ENCODE measurements around the gene CAMTA1.
"Not testable (repeated sequence)": the region's sequence is repeated elsewhere in the genome, so short reads cannot be mapped to it uniquely, and the experiment has no call there.

CAMTA1 gene

DNA sequence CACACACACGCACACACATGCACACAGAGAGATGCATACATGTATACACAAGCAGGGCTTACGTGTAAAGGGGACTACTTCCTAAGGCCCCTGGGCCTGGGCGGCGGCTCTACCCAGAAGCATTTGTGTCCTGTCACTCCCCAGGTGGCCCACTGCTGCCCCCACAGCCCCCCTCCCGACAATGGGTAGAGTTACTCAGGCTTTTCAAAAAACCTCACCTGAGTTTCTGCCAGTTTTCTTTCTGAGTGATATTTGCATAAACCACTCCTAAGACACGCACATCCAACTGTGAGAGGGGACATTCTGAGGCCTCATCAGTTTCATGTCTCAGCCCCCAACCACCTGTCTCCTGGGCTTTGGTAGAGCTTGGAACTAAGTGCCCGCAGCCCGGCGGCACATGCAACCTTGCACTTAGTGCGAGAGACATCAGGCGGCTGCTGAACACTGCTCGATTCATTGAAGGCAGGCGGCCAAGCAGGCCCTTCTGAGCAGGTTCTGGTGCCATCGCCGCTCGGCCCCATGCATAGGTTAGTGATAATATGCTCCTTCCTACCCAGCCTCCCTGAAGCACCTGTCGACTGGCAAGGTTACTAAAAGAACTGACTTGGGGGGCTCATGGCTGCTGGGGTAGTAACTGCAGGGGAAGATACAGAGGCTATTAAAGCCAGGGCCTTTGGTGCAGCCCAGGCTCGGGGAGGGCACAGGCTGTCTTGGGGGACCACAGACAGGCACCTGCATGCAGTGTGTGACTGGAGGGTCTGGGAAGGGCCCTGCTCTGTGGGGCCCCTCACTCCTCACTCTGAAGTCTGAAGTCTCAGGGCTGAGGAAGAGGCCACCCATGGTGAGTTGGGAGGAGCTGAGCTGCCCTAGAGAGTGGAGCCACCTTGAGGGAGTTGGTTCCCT is 621.6 kb downstream of the CAMTA1 start:
- TF ChIP-seq, protein P1, sequence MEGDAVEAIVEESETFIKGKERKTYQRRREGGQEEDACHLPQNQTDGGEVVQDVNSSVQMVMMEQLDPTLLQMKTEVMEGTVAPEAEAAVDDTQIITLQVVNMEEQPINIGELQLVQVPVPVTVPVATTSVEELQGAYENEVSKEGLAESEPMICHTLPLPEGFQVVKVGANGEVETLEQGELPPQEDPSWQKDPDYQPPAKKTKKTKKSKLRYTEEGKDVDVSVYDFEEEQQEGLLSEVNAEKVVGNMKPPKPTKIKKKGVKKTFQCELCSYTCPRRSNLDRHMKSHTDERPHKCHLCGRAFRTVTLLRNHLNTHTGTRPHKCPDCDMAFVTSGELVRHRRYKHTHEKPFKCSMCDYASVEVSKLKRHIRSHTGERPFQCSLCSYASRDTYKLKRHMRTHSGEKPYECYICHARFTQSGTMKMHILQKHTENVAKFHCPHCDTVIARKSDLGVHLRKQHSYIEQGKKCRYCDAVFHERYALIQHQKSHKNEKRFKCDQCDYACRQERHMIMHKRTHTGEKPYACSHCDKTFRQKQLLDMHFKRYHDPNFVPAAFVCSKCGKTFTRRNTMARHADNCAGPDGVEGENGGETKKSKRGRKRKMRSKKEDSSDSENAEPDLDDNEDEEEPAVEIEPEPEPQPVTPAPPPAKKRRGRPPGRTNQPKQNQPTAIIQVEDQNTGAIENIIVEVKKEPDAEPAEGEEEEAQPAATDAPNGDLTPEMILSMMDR (conservative IDR thresholded peaks at IDR 0.05; ENCODE audit: low read depth) = no peak
- no peak for DNase-seq (ENCODE audit: low spot score)
- no peak overlapping the region for H3K27ac ChIP-seq
- ChIA-PET POLR2A (ENCODE audit: low non-redundant PET) (no interaction called here), CTCF (interaction anchor here (0.5 kb wide), 1 partner anchor 233 kb away, joined by 4 read pairs; no protein-coding TSS in a partner anchor)

DNA sequence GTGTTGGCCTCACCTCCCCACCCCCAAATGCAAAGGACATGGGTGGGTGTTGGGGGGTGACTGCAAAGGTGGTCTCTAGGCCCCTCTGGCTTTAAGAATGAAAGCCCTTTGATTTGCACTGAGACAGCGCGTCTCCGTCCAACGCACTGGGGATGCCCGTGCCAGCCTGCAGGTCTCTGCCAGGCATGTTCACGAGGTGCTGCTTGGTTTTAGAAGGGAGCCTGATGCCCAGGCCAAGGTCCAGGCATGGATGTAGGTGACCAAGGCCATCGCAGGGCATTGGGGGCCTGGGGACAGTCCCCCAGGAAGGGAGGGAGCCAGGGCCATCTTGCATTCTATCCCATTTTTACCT is 622.3 kb downstream of the CAMTA1 start:
- no peak overlapping the region for H3K27ac ChIP-seq
- CTCF ChIA-PET = no interaction called here
- TF ChIP-seq, protein P1 (conservative IDR thresholded peaks at IDR 0.05; ENCODE audit: low read depth) = no peak
- DNase-seq (ENCODE audit: low spot score) = no peak
- POLR2A ChIA-PET (ENCODE audit: low non-redundant PET) = no interaction called here

DNA sequence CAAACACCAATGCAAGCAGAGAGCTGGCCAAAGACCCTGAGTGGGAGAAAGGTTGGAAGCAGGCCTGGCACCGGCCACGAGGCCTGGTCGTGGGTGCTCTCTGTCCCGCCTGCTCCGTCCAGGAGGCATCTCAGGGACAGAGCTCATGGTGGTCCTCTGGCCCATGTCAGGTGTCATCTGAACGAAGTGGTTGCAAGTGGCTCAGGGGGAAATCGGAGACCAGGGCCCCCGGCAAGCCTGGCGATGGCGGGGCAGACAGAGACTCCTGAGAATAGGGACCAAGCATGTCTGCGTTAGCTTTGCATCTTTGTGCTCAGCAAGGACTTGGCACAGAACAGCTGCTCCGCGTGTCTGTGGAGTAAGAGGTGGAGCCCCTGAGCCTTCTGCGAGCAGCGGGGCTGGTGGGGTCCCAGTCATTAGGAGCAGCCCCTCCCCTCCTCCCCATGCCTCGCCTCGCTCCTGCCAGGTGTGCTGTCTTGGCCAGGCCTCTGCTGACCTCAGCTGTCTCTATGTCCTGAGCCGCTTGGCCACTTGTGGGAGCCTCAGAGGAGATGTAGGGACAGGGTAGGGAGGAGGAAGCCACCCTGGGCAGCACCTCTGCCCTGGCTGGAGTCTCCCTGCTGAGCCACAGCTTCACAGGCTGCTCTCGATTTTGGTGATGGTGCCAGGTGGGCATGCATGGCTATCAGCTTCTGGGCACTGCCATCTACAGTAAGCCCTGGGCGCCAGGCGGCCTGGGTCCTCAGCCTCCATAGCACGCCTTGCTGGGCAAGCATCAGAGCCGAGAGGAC is 622.9 kb downstream of the CAMTA1 start:
- ChIA-PET CTCF (no interaction called here), POLR2A (ENCODE audit: low non-redundant PET) (interaction anchor here (0.5 kb wide), 1 partner anchor 357 kb away, joined by 3 read pairs; no protein-coding TSS in a partner anchor)
- TF ChIP-seq, protein P1 (conservative IDR thresholded peaks at IDR 0.05; ENCODE audit: low read depth) = no peak

DNA sequence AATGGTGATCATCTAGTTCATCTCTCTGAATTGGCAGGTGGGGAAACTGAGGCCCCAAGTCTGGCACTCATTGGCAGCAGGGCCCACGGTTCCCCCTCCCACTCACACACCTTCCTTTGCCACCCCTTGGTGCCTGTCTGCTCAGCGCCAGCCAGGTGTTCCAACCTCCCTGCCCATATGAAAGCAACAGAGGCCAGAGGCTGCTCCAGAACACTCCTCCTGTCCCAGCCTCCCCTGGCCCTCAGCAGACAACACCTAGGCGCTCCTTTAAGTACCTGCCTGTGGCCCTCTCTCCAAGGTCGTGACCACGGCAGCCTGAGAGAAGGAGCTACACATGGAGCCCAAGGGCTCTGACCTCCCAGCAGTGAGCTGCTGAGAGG is 623.5 kb downstream of the CAMTA1 start:
- TF ChIP-seq, protein P1 (conservative IDR thresholded peaks at IDR 0.05; ENCODE audit: low read depth) = no peak
- no peak for DNase-seq (ENCODE audit: low spot score)
- ChIA-PET CTCF (interaction anchor here (0.6 kb wide), 1 partner anchor 259 kb away, joined by 3 read pairs; no protein-coding TSS in a partner anchor), POLR2A (ENCODE audit: low non-redundant PET) (no interaction called here)
- no peak overlapping the region for H3K27ac ChIP-seq

More for the DNA sequence above, 622.9 kb downstream of the CAMTA1 start:
- no peak for DNase-seq (ENCODE audit: low spot score)
- H3K27ac ChIP-seq = no peak overlapping the region

DNA sequence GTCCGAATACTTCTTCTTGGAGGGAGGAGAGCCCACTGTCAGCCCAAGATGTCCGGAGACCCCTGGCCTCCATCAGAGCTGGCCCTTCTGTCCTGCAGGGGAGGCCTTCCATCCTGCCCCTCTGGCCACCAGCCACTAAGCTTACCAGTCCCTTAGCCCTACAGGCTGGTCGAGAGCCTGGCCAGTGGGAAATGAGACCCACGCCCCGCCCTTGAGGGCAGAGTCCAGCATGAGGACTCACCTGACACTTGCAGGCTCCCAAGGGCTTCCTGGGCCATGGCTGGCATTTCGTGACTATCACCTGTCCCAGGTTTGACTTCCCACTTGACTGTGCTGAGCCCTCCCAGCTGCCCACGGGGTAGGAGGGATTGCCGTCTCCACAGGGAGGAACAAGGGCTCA is 624.0 kb downstream of the CAMTA1 start:
- no peak for DNase-seq (ENCODE audit: low spot score)
- ChIA-PET POLR2A (ENCODE audit: low non-redundant PET) (no interaction called here), CTCF (interaction anchor here (0.5 to 0.6 kb wide), 2 partner anchors 258 kb away, joined by 3 to 4 read pairs; no protein-coding TSS in a partner anchor)
- TF ChIP-seq, protein P1 (conservative IDR thresholded peaks at IDR 0.05; ENCODE audit: low read depth) = no peak
- no peak overlapping the region for H3K27ac ChIP-seq

DNA sequence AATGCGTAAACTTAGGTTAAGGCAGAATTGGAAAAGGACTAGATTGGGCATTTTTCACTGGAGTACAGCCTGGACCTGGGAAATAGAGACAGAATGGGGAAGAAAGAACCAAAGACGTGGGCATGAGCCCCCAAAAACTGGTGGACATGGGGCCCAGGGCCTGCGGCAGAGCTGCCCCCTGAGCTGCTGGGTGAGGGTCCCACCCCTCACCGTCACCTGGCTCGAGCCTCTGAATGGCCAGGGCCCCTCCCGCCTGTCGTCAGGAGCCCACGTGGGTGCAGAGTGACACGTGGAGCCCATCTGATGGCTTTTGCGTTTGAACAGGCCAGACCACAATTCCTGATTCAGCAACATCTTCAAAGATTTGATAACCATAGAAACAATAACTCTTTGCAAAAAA is 624.9 kb downstream of the CAMTA1 start:
- H3K27ac ChIP-seq = no peak overlapping the region
- no peak for DNase-seq (ENCODE audit: low spot score)
- ChIA-PET POLR2A (ENCODE audit: low non-redundant PET) (no interaction called here), CTCF (no interaction called here)
- TF ChIP-seq, protein P1 (conservative IDR thresholded peaks at IDR 0.05; ENCODE audit: low read depth) = no peak

DNA sequence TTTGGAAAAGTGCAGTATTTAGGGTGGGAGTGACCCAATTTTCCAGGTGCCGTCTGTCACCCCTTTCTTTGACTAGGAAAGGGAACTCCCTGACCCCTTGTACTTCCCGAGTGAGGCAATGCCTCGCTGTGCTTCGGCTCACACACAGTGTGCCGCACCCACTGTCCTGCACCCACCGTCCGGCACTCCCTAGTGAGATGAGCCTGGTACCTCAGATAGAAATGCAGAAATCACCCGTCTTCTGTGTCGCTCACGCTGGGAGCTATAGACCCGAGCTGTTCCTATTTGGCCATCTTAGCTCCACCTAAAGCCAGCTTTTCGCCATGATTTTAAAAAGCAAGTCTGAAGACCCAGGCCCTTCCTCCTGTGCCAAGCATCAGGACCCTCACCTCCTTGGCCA is 632.4 kb downstream of the CAMTA1 start:
- POLR2A ChIA-PET (ENCODE audit: low non-redundant PET); CTCF ChIA-PET: not testable (repeated sequence)

More for the DNA sequence above, 632.4 kb downstream of the CAMTA1 start:
- not testable (repeated sequence) for DNase-seq (ENCODE audit: low spot score); H3K27ac ChIP-seq
